ENCODE results near the gene NRF1.

NRF1 gene

DNA sequence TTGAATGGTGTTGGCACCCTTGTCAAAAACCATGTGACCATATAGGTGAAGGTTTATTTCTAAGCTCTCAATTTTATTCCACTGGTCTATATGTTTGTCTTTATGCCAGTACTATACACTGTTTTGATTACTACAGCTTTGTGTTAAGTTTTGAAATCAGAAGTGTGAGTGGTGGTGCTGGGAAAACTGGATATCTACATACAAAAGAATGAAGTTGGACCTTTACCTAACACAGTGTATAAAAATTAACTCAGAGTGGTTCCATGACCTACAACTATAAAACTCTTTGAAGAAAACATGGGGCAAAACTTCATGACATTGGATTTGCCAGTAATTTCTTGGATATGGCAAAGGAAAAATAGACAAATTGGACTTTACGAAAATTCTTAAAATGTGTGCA is 112.2 kb downstream of the NRF1 start:
- CTCF ChIA-PET: interaction anchor here (1.0 kb wide), 1 partner anchor 10 kb away, joined by 3 read pairs; no protein-coding TSS in a partner anchor
- no peak for DNase-seq (ENCODE audit: extremely low spot score)
- POLR2A ChIA-PET: no interaction called here
- TF ChIP-seq, protein P1, sequence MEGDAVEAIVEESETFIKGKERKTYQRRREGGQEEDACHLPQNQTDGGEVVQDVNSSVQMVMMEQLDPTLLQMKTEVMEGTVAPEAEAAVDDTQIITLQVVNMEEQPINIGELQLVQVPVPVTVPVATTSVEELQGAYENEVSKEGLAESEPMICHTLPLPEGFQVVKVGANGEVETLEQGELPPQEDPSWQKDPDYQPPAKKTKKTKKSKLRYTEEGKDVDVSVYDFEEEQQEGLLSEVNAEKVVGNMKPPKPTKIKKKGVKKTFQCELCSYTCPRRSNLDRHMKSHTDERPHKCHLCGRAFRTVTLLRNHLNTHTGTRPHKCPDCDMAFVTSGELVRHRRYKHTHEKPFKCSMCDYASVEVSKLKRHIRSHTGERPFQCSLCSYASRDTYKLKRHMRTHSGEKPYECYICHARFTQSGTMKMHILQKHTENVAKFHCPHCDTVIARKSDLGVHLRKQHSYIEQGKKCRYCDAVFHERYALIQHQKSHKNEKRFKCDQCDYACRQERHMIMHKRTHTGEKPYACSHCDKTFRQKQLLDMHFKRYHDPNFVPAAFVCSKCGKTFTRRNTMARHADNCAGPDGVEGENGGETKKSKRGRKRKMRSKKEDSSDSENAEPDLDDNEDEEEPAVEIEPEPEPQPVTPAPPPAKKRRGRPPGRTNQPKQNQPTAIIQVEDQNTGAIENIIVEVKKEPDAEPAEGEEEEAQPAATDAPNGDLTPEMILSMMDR (IDR thresholded peaks at IDR 0.05; ENCODE audit: control extremely low read depth, extremely low read depth, low read depth, missing control alignments): no peak

DNA sequence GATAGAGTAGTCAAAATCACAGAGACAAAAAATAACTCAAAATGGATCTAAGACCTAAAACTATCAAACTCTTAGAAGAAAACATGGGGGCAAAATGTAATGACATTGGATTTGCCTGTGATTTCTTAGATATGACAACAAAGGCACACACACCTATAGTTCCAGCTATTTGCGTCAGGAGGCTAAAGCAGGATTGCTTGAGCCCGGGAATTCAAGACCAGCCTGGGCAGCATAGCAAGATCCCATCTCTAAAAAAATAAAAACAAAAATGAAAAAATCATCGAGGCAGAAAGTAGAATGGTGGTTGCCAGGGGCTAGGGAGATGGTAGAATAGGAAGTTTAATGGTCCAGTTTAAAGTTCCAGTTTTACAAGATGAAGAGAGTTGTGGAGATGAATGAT is 113.3 kb downstream of the NRF1 start:
- POLR2A ChIA-PET: no interaction called here
- TF ChIP-seq, protein P1 (IDR thresholded peaks at IDR 0.05; ENCODE audit: control extremely low read depth, extremely low read depth, low read depth, missing control alignments): no peak
- CTCF ChIA-PET: no interaction called here
- no peak for DNase-seq (ENCODE audit: extremely low spot score)

DNA sequence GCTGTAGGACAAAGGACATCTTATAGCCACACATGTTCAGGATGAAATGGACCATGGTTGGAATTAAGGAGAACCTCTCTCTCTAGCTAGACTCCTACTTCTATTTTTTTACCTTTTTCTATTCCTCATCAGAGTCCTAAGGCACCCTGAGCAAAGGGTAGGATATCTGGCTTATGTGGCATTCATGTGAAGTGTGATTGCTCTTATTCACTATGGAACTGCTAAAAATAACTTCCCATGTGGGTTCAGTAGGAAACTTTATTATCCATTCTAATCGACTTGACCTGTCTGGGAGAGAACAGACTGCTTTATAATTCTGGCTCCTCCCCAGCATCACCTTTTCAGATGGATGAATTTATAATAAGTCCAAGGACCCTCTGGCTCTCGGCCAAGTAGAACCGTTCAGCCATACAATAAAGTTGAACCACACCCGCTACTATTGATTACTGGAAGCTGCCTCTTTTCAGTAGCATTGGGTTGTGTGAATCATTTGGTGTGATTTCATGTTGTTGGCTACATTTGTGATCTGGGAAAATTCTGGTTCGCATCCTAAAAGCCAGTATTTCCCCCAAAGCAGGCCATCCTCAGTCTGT is 117.5 kb downstream of the NRF1 start:
- TF ChIP-seq, protein P1 (IDR thresholded peaks at IDR 0.05; ENCODE audit: control extremely low read depth, extremely low read depth, low read depth, missing control alignments): no peak
- no peak for DNase-seq (ENCODE audit: extremely low spot score)
- ChIA-PET CTCF (no interaction called here), POLR2A (no interaction called here)

DNA sequence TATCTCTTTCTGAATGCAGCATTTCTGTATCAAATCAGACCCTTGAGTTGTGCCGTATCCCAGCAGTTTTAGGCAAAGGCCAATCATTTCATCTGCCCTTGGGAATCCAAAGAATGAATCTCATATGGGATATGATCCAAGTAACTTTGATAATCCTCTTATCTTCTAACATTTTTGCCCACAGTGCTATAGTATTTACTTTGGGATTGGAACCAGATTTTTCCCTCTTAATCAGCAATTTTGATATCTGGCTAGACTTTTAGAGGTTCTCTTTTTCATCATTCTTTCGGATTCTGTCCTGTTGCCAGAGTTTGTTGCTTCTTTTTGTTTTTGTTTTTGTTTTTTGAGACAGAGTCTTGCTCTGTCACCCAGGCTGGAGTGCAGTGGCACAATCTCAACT is 118.0 kb downstream of the NRF1 start:
- ChIA-PET POLR2A (no interaction called here), CTCF (no interaction called here)
- TF ChIP-seq, protein P1 (IDR thresholded peaks at IDR 0.05; ENCODE audit: control extremely low read depth, extremely low read depth, low read depth, missing control alignments): no peak
- no peak for DNase-seq (ENCODE audit: extremely low spot score)

DNA sequence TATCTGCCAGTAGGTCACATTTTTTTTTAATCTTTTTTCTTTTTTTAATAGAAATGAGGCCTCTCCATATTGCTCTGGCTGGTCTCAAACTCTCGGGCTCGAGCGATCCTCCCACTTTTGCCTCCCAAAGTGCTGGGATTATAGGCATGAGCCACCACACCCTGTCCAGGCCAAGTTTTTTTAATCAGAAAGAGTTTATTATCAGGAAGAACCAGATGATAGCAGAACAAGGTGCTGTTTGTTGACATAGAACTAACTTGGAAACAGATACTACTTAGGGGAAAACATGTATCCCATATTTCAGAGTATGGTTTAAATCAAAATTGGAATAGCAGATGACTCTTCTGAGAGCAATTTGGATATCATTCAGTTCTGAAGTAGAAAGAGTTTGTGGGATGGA is 118.6 kb downstream of the NRF1 start:
- no peak for DNase-seq (ENCODE audit: extremely low spot score)
- TF ChIP-seq, protein P1 (IDR thresholded peaks at IDR 0.05; ENCODE audit: control extremely low read depth, extremely low read depth, low read depth, missing control alignments): no peak
- POLR2A ChIA-PET: no interaction called here
- CTCF ChIA-PET: no interaction called here

DNA sequence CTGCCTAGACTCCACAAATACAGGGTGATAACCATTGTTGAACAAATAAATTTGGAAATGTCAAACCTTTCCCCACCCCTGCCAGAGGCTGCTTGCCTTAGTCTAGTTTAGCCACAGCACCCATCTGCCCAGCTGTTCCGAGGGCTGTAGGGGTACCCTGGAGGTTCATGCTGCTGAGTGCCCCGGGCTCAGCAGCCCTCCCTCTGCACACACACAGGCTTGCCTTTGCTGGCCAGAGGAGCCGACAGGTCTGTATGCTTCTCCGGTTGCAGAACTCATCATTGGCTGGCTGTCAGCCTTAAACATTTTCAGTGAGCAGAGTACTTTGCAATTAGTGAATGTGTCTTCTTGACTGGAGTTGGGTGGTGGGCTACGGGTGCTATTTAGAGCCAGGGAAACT is 122.9 kb downstream of the NRF1 start:
- CTCF ChIA-PET: interaction anchor here (1.1 to 1.7 kb wide), 3 partner anchors 11 to 13 kb away, joined by 3 to 4 read pairs (median 3); no protein-coding TSS in a partner anchor
- TF ChIP-seq, protein P1 (IDR thresholded peaks at IDR 0.05; ENCODE audit: control extremely low read depth, extremely low read depth, low read depth, missing control alignments): no peak
- POLR2A ChIA-PET: no interaction called here
- no peak for DNase-seq (ENCODE audit: extremely low spot score)
